ENCODE results near the gene ABCB10. TPM values are rescaled to one million over a fixed set of nuclear protein-coding genes. Genes with fewer than 3 reads are reported as not detected.

The ABCB10 gene
- polyA plus RNA-seq, 3 donors from 2014 or later = 6.3 to 13.6 (median 13.1) TPM

GRCh38 chr1:229470406-229471043 lies 88.0 kb downstream of the ABCB10 start:
- Mint-ChIP-seq H3K4me1 (no peaks in the 10 kb centered on the region), H3K27ac (no peak overlapping the region), H3K27me3 (ENCODE audit: low read depth in 3 of 3) (no peaks in the 10 kb centered on the region), H3K4me3 (no peak overlapping the region), H3K9me3 (no peaks in the 10 kb centered on the region), H3K36me3 (peaks cover 22 to 56% (median 22%) of the 10 kb centered on the region in 3 donors)
- DNase-seq = no peak

- Mint-ChIP-seq H3K9me3 (no peaks in the 10 kb centered on the region), H3K27me3 (ENCODE audit: low read depth in 3 of 3) (no peaks in the 10 kb centered on the region), H3K36me3 (peaks cover 27 to 70% (median 29%) of the 10 kb centered on the region in 3 donors), H3K4me1 (no peaks in the 10 kb centered on the region), H3K4me3 (no peak overlapping the region), H3K27ac (peak overlapping the region in 1 of 6 donors; percentile 55)
- no peak for DNase-seq
Measured at GRCh38 chr1:229466887-229467286, 91.6 kb downstream of the ABCB10 start.

Other genes with a start within 250 kb of the ABCB10 start
- 1 to 10 TPM; 1.6 to 2.7 (median 1.8) TPM for gene CCSAP, start 215.7 kb downstream of the ABCB10 start, polyA plus RNA-seq
- gene ACTA1, start 124.6 kb downstream of the ABCB10 start, polyA plus RNA-seq = not detected
- gene NUP133, start 50.4 kb downstream of the ABCB10 start, polyA plus RNA-seq = 10 to 100 TPM; 17.5 to 20.0 (median 18.5) TPM
- gene TAF5L, start 67.4 kb upstream of the ABCB10 start, polyA plus RNA-seq = 1 to 10 TPM; 4.5 to 7.7 (median 6.2) TPM
- gene URB2, start 67.5 kb upstream of the ABCB10 start, polyA plus RNA-seq = 1 to 10 TPM in 2 of 3 donors, under 1 TPM in 1; 0.11 to 4.8 (median 1.5) TPM